ENCODE data around the gene ESYT3.

The ESYT3 gene

DNA sequence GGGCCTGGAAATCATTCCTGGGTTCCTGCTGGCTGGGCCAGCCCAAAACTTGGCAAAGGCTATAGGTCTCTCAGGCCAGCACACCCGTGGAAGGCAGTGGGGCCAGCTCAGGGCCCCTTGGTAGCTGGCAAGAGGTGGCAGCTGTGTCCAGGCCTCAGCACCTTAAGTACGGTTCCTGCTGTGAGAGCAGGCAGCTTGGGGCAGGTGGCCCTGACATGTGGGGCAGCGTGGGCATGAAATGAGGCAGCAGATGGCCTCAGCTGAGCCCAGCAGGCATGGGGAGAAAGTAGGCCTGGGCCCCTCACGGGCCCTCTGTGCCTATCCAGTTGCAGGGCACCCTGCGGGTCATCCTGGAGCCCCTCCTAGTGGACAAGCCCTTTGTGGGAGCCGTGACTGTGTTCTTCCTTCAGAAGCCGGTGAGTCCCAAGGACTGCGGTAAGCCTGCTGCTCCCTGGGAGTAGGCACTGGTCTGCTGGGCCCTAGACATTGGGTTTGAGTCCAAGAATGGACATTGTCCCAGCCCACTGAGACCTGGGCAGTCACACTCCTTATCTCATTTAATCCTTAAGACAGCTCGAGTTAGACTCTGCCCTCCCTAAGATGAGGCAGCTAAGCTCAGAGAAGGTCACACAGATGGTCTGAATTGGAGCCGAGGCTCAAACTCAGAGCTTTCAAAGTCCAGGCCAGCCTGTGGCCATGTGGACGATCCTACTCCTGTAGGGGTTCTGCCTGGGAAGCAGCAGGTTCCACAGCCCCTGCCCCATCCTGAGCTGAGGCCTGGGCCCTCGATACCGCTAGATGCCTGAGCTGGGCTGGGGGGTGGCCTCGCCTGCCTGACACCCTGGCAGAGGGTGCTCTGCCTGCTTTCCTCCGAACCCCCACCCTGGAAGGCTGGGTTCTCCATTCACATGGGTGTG is 25.5 kb downstream of the ESYT3 start:
- no peak overlapping the region for H3K4me3 Mint-ChIP-seq
- H3K27me3 Mint-ChIP-seq: peaks cover 36% of the 10 kb centered on the region
- ATAC-seq: no peak
- no peaks in the 10 kb centered on the region for H3K4me1 Mint-ChIP-seq
- no peak overlapping the region for H3K27ac Mint-ChIP-seq
- no peaks in the 10 kb centered on the region for H3K36me3 Mint-ChIP-seq
- no peaks in the 10 kb centered on the region for H3K9me3 Mint-ChIP-seq

DNA sequence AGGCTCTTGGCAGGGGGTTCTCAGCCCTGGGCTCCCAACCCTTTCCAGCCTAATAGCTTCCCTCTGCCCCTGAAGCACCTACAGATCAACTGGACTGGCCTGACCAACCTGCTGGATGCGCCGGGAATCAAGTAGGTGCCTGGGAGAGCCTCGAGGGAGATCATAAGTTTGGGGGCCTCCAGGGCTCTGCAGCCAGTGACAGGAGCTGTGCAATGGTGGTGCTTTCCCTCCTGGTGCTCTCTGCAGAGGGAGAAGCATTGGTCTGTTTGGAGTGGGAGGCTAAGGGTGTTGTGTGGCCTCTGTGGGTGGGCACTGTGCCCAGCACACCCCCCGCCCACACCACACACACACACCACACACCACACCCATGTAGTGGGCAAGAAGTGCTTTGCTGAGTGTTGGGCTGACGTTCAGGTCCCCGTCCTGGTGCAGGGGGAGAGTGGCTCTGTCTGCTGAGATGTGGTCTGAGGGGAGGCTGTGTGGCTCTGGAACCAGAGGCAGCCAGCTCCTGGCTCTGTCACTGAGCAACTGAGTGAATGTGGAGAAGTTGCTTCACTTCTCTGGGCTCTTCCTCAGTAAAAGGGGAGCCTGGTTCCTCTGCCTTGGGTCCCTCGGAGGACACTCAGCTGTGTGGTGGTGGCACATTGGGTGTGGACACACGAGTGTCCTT is 26.3 kb downstream of the ESYT3 start:
- H3K4me1 Mint-ChIP-seq: no peaks in the 10 kb centered on the region
- H3K9me3 Mint-ChIP-seq: no peaks in the 10 kb centered on the region
- no peak overlapping the region for H3K4me3 Mint-ChIP-seq
- peaks cover 28% of the 10 kb centered on the region for H3K27me3 Mint-ChIP-seq
- no peak for ATAC-seq
- no peaks in the 10 kb centered on the region for H3K36me3 Mint-ChIP-seq
- no peak overlapping the region for H3K27ac Mint-ChIP-seq

DNA sequence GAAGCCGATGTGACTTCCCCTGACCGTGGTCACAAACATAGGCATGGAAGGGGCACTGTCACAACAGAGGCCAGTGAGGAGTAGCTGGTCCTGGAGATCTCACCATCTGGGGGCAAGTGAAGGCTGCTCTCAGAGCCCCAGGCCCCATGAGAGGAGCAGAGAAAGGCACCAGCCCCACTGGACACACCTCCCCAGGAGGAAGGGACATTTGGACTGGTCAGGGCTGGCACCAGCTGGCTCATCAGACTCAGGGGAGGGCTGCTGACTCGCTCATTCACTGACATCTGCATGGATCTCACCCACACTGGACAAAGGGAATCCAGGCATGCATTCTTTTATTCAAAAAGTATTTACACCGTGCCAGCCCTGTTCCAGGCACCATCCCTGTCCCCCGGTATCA is 26.8 kb downstream of the ESYT3 start:
- no peaks in the 10 kb centered on the region for H3K36me3 Mint-ChIP-seq
- no peaks in the 10 kb centered on the region for H3K4me1 Mint-ChIP-seq
- no peak overlapping the region for H3K4me3 Mint-ChIP-seq
- no peak overlapping the region for H3K27ac Mint-ChIP-seq
- H3K9me3 Mint-ChIP-seq: no peaks in the 10 kb centered on the region
- no peak for ATAC-seq
- H3K27me3 Mint-ChIP-seq: peaks cover 25% of the 10 kb centered on the region

DNA sequence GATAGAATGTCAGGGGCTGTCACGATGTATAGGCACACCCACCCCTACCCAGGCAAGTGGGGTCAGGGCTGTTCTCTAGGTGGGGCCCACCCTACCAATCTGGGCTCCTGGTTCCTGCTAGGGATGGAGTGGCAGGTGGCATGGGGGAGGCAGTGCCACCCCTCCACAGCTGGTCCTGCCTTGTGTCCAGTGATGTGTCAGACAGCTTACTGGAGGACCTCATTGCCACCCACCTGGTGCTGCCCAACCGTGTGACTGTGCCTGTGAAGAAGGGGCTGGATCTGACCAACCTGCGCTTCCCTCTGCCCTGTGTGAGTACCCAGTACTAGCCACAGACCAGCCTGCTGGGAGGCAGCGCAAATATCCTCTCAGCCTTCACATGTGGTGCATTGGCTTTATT is 27.5 kb downstream of the ESYT3 start:
- H3K4me3 Mint-ChIP-seq: no peak overlapping the region

DNA sequence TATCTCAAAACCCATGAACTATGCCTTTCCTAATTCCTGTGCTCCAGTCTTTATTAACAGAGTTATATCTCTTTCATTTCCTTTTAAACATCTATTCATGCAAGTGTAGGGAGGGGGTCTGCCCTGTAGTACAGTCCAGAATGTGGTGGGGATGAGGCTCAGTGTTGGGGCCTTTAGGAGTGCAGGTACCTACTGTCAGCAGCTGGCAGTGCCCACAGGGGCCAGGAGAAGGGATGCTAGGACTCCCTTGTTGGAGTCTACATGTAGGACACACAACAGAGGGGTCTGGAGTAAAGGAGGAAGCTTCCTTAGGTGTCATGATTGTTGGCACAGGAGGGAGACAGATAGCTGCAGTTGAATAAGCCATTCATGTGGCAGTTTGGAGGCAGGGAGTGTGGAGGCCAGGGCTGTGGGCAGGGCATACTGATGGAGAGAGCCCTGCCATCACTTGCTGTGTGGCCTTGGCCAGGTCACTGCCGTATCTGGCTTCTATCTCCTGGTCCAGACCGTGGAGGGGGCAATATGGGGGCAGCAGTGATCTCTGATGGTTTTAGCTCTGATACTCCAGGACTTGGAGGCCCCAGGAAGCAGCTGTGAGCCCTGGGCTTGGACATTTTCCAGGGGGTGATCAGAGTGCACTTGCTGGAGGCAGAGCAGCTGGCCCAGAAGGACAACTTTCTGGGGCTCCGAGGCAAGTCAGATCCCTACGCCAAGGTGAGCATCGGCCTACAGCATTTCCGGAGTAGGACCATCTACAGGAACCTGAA is 29.5 kb downstream of the ESYT3 start:
- H3K27me3 Mint-ChIP-seq: peaks cover 38% of the 10 kb centered on the region
- H3K36me3 Mint-ChIP-seq: no peaks in the 10 kb centered on the region
- H3K9me3 Mint-ChIP-seq: no peaks in the 10 kb centered on the region
- H3K27ac Mint-ChIP-seq: no peak overlapping the region
- H3K4me3 Mint-ChIP-seq: no peak overlapping the region
- no peaks in the 10 kb centered on the region for H3K4me1 Mint-ChIP-seq
- no peak for ATAC-seq

More for the DNA sequence above, 27.5 kb downstream of the ESYT3 start:
- no peak for ATAC-seq
- Mint-ChIP-seq H3K27ac (no peak overlapping the region), H3K27me3 (peaks cover 31% of the 10 kb centered on the region), H3K9me3 (no peaks in the 10 kb centered on the region), H3K4me1 (no peaks in the 10 kb centered on the region), H3K36me3 (no peaks in the 10 kb centered on the region)

DNA sequence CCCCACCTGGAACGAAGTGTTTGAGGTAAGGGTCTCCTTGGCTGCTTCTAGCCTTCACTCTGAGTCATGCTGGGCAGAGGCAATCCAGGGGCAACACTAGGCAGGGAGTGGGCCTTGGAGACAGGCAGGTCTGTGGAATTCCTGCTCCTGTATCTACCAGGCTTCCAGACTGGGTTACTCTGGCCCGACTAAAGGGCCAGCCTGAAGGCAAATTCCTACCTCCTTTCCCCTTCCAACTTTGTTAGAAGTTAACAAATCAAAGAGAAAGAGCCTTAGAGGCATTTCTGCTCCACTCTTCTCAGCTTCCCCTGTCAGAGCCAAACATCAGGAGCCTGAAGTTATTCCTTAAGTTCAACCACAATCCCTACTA is 30.1 kb downstream of the ESYT3 start:
- Mint-ChIP-seq H3K36me3 (no peaks in the 10 kb centered on the region), H3K27ac (no peak overlapping the region), H3K4me1 (no peaks in the 10 kb centered on the region), H3K9me3 (no peaks in the 10 kb centered on the region), H3K27me3 (peaks cover 32% of the 10 kb centered on the region), H3K4me3 (no peak overlapping the region)
- ATAC-seq: no peak

DNA sequence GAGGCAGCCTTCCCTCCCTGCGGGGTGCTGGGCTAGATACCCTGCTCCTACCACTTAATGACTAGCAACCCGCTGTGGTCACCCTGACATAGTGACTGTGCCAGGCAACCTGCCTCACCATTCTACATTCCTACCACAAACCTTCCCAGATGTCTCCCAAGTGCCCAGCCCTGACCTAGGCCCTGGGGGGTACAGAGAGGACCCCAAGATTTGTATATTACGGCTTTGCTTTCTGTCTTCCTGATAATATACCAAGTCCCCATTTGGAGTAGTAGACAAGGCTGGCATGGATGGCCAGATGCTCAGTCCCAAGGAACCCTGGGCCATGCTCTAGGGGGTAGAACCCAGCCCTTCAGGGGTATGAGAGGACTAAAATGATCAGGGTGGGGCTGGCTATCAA is 31.0 kb downstream of the ESYT3 start:
- no peak for ATAC-seq
- Mint-ChIP-seq H3K27ac (no peak overlapping the region), H3K27me3 (peaks cover 30% of the 10 kb centered on the region), H3K36me3 (no peaks in the 10 kb centered on the region), H3K4me3 (no peak overlapping the region), H3K4me1 (no peaks in the 10 kb centered on the region), H3K9me3 (no peaks in the 10 kb centered on the region)

DNA sequence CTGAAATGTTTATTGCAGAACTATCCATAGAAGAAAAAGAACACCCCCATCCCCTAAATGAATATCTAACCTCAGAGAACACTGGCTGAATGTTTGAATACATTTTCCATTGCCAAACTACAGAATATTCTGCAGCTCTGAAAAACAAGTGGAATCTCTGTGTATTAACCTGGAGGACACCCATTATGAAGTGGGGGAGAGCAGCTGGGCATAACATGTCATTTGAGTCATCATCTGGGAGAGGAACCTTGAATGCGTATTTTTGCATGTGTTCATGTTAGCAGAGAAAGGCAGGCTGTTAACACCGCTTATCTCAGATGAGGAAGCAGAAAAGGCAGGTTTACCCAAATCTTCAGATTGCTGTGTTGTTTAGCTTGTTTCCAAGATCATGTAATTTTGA is 31.5 kb downstream of the ESYT3 start:
- H3K27ac Mint-ChIP-seq: no peak overlapping the region
- peaks cover 30% of the 10 kb centered on the region for H3K27me3 Mint-ChIP-seq
- ATAC-seq: no peak
- H3K9me3 Mint-ChIP-seq: no peaks in the 10 kb centered on the region
- no peaks in the 10 kb centered on the region for H3K36me3 Mint-ChIP-seq
- H3K4me3 Mint-ChIP-seq: no peak overlapping the region
- no peaks in the 10 kb centered on the region for H3K4me1 Mint-ChIP-seq

DNA sequence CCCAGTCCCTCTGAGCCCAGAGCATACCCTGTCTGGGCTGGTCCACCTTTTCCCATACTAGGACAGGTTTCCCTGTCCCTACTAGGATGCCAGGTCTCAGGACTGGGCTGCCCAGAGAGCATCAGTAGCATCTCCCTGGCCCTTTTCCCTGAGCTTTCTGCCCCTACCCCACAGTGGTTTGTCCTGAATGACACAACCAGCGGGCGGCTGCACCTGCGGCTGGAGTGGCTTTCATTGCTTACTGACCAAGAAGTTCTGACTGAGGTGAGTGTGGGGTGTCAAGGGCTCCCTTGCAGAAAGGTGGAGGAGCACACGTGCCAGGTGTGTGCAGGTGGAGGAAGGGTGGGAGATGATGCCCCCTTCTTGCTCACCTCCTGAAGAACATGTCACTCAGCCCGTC is 33.5 kb downstream of the ESYT3 start:
- H3K4me3 Mint-ChIP-seq: no peak overlapping the region
- no peak overlapping the region for H3K27ac Mint-ChIP-seq
- no peaks in the 10 kb centered on the region for H3K9me3 Mint-ChIP-seq
- no peak for ATAC-seq
- no peaks in the 10 kb centered on the region for H3K36me3 Mint-ChIP-seq
- H3K4me1 Mint-ChIP-seq: no peaks in the 10 kb centered on the region
- peaks cover 30% of the 10 kb centered on the region for H3K27me3 Mint-ChIP-seq

DNA sequence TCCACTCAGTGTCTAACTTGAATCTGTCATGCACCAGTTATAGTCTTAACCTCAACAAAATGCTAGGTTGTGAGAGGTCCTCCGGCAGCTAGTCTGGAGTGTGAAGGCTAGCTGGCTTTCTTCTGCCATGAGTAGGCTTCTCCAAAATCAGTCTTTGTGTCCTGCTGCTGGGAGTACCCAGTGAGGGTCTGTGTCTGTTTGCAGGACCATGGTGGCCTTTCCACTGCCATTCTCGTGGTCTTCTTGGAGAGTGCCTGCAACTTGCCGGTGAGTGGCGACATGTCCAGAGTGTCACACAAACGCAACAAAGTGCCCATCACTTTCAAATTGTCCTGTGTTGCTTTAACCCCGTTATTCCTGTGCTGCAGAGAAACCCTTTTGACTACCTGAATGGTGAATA is 34.0 kb downstream of the ESYT3 start:
- H3K27ac Mint-ChIP-seq: no peak overlapping the region
- no peaks in the 10 kb centered on the region for H3K9me3 Mint-ChIP-seq
- H3K4me1 Mint-ChIP-seq: no peaks in the 10 kb centered on the region
- ATAC-seq: no peak
- peaks cover 28% of the 10 kb centered on the region for H3K27me3 Mint-ChIP-seq
- H3K36me3 Mint-ChIP-seq: no peaks in the 10 kb centered on the region
- H3K4me3 Mint-ChIP-seq: no peak overlapping the region

DNA sequence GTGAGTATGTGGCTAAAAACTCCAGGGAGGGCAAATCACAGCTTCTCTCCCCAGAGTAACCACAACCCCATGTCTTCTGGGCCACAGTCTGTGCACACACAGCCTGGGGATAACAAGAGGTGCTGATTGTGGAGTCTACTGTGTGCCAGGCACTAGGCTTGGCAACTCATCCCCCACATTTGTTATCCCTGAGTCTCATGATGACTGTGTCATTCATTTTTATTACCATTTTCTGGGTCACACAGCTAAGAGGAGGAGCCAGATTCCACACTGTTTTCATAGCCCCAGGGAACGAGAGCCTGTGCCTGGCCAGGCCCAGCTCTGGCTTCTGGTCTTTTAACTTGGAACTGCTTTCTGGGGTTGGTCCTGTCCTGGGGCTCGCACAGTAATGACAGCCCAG is 34.5 kb downstream of the ESYT3 start:
- Mint-ChIP-seq H3K4me1 (no peaks in the 10 kb centered on the region), H3K4me3 (no peak overlapping the region), H3K9me3 (no peaks in the 10 kb centered on the region), H3K27me3 (peaks cover 24% of the 10 kb centered on the region), H3K36me3 (no peaks in the 10 kb centered on the region), H3K27ac (no peak overlapping the region)
- no peak for ATAC-seq

DNA sequence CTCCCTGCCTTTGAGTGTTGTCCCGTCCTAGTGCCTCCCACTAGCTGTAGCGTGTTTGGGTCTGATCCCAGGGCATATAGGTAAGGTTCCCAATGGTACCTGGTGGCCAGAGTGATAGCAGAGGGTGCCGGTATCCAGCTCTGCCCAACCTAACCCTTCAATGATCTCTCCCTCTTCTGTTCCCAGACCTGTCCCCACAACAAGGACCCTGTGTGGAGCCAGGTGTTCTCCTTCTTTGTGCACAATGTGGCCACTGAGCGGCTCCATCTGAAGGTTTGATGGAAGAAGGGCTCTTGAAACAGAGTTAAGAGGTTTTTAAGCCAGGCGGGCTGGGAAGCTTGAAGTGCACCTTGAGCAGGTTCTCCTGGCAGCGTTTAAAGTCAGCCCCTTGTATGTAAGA is 35.5 kb downstream of the ESYT3 start:
- no peak overlapping the region for H3K4me3 Mint-ChIP-seq

DNA sequence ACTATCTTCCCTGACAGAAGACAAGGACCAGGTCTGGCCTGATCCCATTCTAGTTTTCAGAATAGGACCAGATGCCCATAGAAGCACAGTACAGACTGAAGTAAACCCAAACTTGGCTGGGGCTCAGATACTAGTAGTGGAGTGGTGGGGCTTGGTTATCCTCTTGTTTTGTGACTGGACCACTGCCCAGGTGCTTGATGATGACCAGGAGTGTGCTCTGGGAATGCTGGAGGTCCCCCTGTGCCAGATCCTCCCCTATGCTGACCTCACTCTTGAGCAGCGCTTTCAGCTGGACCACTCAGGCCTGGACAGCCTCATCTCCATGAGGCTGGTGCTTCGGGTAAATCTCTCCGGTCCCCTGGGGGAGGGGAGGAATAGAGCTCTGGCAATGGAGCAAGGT is 36.3 kb downstream of the ESYT3 start:
- Mint-ChIP-seq H3K4me3 (no peak overlapping the region), H3K36me3 (no peaks in the 10 kb centered on the region), H3K27me3 (peaks cover 21% of the 10 kb centered on the region), H3K27ac (no peak overlapping the region), H3K4me1 (no peaks in the 10 kb centered on the region), H3K9me3 (no peaks in the 10 kb centered on the region)
- ATAC-seq: no peak

More for the DNA sequence above, 35.5 kb downstream of the ESYT3 start:
- H3K4me1 Mint-ChIP-seq: no peaks in the 10 kb centered on the region
- H3K27ac Mint-ChIP-seq: no peak overlapping the region
- no peaks in the 10 kb centered on the region for H3K9me3 Mint-ChIP-seq
- peaks cover 21% of the 10 kb centered on the region for H3K27me3 Mint-ChIP-seq
- no peak for ATAC-seq
- H3K36me3 Mint-ChIP-seq: no peaks in the 10 kb centered on the region

DNA sequence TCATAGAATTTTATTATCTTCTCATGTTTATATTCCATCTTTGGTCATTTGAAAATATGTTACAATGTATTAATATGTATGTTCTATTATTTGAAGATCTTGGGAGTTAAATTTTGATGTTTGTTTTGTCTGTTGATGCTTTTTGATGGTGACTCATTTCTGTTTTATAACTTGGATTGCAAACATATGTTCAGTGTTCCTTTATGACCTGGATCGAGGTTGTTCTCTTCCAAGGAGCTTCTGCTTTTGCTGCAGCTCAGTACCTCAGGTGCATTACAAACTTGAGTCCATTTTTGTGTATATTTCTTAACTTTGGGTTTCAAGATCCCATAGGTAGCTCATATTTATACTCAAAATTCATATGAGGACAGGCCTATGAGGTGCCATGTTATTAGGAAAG is 37.1 kb downstream of the ESYT3 start:
- Mint-ChIP-seq H3K36me3 (no peaks in the 10 kb centered on the region), H3K4me3 (no peak overlapping the region), H3K9me3 (no peaks in the 10 kb centered on the region), H3K4me1 (no peaks in the 10 kb centered on the region), H3K27me3 (peaks cover 20% of the 10 kb centered on the region), H3K27ac (no peak overlapping the region)
- no peak for ATAC-seq

DNA sequence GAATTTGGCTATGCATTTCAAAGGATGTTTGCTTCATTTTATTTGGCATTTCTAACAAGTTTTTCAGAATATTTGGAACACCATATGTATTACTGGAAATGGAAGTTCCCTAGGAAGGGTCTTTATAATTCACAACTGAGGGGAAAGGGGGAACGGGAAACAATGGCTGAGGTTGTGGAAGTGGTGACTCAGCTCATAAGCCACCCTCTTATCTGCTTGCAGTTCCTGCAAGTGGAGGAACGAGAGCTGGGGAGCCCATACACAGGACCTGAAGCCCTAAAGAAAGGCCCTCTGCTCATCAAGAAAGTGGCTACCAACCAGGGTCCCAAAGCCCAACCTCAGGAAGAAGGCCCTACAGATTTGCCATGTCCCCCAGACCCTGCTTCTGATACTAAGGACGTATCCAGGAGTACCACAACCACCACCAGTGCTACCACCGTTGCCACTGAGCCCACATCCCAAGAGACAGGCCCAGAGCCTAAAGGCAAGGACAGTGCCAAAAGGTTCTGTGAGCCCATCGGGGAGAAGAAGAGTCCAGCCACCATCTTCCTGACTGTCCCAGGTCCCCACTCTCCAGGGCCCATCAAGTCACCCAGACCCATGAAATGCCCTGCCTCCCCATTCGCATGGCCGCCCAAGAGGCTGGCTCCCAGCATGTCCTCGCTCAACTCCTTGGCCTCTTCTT is 37.9 kb downstream of the ESYT3 start:
- Mint-ChIP-seq H3K27ac (no peak overlapping the region), H3K9me3 (no peaks in the 10 kb centered on the region), H3K4me3 (no peak overlapping the region), H3K27me3 (peaks cover 12% of the 10 kb centered on the region), H3K4me1 (no peaks in the 10 kb centered on the region), H3K36me3 (no peaks in the 10 kb centered on the region)
- ATAC-seq: no peak

Measured in stimulated activated memory B cell treated with anti-CD40 and anti-IgM and Interleukin-4, amounts not matched to agents 10 μg/mL and 1 μg/mL and 100 μg/mL, for 72 hours (primary cell).